Kasumi-1 (cell line): Measurements from ENCODE around the gene TAF4.
A peak's percentile ranks its signal among the peaks of the same experiment; 100 is the strongest.
"Not testable (repeated sequence)": the region's sequence is repeated elsewhere in the genome, so short reads cannot be mapped to it uniquely, and the experiment has no call there.

Experiments used
- DNase-seq, 2 experiments: peaks; one replicate each; lab custom pipeline; 2025; lab: John Stamatoyannopoulos, UW

TAF4 gene, protein sequence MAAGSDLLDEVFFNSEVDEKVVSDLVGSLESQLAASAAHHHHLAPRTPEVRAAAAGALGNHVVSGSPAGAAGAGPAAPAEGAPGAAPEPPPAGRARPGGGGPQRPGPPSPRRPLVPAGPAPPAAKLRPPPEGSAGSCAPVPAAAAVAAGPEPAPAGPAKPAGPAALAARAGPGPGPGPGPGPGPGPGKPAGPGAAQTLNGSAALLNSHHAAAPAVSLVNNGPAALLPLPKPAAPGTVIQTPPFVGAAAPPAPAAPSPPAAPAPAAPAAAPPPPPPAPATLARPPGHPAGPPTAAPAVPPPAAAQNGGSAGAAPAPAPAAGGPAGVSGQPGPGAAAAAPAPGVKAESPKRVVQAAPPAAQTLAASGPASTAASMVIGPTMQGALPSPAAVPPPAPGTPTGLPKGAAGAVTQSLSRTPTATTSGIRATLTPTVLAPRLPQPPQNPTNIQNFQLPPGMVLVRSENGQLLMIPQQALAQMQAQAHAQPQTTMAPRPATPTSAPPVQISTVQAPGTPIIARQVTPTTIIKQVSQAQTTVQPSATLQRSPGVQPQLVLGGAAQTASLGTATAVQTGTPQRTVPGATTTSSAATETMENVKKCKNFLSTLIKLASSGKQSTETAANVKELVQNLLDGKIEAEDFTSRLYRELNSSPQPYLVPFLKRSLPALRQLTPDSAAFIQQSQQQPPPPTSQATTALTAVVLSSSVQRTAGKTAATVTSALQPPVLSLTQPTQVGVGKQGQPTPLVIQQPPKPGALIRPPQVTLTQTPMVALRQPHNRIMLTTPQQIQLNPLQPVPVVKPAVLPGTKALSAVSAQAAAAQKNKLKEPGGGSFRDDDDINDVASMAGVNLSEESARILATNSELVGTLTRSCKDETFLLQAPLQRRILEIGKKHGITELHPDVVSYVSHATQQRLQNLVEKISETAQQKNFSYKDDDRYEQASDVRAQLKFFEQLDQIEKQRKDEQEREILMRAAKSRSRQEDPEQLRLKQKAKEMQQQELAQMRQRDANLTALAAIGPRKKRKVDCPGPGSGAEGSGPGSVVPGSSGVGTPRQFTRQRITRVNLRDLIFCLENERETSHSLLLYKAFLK

DNA sequence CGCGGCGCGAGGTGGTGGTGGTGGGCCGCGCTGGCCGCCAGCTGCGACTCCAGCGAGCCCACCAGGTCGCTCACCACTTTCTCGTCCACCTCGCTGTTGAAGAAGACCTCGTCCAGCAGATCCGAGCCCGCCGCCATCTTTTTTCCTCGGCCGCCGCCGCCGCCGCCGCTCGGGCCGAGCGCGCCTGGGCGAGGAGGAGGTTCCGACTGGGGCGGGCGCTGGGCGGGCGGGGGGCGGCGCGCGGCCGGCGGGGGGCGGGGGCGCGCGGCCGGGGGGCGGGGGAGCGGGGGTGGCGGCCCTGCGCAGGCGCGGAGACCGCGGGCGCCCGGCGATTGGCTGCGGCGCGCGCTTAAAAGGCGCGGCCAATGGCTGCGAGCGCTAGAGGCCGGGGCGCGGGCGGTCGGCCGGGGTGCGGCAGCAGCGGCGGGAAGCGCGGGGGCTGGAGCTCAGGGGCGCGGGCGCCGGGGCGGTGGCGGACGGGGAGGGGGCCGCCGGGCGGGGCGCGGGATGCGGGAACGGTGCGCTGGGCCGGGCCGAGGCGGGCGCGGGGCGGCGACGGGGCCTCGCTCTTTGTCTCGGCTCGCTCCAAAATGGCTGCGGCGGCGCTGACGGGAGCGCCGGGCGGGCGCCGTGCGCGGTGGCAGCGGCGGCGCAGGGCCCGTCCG lies at the start of gene TAF4:
TAF4 (minus strand) TSS at position 208 of the 665 bp plus-strand sequence; CDS start at position 137, 71 bp downstream.
- DNase-seq, result peak; percentile 51 to 55

GRCh38 chr20:62114894-62115293 lies 49.2 kb upstream of the TAF4 start:
- DNase-seq, result no peak

DNA sequence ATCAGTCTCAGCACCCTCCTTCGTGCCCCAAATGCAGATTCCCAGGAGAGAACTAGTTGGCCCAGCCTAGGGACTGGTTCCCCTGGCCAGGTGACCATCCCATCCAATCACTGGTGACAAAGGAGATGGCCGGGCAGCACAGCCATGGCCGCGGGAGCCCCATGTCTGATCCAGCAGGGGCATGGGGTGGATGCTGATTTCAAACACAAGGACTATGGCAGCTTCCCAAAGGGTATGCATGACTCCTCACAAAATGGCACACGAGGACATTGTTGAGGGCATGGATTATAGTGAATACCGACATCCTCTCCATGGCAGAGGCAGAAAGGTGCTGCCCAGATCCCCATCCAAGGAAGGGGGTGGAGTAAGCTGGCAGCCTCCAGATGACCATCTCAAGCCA lies 46.7 kb upstream of the TAF4 start:
- no peak for DNase-seq

DNA sequence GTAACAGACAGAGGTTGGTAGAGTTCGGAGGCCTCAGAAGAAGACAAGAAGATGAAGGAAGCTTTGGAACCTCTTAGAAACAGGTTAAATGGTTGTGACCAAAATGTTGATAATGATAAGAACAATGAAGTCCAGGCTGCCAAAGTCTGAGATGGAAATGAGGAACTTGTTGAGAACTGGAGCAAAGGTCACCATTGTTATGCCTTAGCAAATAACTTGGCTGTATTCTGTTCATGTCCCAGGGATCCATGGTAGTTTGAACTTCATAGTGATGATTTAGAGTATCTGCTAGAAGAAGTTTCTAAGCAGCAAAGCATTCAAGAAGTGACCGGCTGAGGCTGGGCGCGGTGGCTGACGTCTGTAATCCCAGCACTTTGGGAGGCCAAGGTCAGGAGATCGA lies 45.5 kb upstream of the TAF4 start:
- DNase-seq, result peak in 1 of 2 experiments; percentile 32

DNA sequence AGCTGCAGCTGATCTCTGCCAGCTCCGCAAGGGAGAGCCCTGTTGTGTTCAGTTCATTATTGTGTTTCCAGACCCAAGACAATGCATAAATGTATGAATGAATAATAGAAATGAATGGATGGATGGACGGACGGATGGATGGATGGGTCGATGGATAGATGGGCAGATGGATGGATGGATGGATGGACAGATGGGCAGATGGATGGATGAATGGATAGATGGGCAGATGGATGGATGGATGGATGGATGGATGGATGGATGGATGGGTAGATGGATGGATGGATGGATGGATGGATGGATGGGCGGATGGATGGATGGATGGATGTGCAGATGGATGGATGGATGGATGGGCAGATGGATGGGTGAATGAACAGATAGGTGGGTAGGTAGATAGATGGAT lies 39.9 kb upstream of the TAF4 start:
- DNase-seq, result no peak

GRCh38 chr20:62104791-62105345 lies 39.2 kb upstream of the TAF4 start:
- no peak for DNase-seq

GRCh38 chr20:62104234-62104789 lies 38.6 kb upstream of the TAF4 start:
- no peak for DNase-seq

DNA sequence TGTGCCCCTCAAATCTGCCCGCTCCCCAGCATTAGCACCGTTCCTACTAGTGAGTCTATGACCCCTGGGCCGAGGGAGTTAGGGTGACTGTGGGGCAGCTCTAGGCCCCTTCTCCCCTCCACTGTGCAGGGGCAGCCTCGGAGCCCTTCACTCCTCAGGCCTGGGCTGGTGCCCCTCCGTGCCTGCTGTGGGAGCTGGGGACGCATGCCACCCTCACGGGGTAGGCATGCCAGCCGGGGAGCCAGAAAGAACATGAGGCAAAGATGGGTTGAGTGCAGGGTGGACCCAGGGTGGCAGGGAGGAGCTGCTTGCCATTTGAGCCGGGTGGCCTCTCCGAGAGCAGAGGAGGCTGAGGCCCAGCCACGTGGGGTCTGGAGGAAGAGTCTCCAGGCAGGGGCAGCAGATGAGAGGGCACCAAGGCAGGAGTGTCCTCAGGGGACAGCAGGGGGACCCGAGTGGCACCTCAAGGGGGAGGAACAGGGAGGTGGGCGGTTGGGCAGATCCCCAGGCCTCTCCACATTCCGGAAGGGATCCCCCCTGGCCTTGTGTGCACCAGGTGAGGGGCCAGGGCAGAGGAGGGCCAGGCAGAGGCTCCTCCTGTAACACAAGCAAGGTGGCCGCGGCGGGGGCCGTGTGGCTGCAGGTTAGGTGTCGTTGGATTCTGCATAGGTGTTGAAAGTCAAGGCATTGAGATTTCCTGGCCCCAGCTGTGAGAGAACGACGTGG lies 38.0 kb upstream of the TAF4 start:
- DNase-seq, result no peak

DNA sequence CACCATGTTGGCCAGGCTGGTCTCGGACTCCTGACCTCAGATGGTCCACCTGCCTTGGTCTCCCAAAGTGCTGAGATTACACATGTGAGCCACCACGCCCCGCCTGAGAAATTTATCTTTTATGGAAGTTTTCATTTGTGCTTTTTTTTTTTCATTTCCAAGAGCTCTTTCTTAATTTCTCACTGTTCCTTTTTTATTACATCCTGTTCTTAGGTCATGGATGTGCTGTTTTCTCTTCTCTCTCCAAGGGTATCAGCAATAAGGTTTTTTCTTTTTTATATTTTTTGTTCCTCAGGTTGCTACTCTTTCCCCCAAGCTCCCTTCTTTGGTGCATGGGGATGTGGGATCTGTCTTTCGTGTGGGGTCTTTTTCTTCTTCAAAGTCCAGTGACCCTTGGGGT lies 35.4 kb upstream of the TAF4 start:
- DNase-seq, result no peak

DNA sequence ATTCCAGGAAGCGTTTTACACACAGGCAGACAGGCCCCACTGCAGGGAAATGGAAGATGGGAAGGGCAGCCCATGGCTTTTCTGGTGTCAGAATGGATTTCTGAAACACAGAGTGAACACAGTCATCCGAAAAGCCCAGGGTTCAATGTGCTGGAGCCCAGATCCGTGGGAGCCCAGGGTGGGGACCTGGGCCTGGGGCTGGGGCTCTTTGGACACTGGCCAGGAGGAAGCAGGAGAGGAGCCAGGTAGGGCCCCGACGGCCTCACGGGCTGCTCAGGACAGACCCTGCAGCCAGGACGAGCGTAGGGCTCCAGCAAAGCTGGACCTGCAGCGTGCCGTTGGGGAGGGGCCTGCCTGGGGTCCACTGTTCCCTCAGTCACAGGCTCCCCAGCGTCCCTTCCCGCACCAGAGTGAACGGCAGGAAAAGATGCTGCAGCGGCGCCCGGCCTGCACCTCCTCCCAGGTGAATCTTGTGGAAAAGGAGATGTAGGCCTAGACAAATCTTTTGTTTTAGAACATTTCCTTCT lies 32.3 kb upstream of the TAF4 start:
- DNase-seq, result no peak

- no peak for DNase-seq
Observed at GRCh38 chr20:62096421-62097380, 31.0 kb upstream of the TAF4 start.

DNA sequence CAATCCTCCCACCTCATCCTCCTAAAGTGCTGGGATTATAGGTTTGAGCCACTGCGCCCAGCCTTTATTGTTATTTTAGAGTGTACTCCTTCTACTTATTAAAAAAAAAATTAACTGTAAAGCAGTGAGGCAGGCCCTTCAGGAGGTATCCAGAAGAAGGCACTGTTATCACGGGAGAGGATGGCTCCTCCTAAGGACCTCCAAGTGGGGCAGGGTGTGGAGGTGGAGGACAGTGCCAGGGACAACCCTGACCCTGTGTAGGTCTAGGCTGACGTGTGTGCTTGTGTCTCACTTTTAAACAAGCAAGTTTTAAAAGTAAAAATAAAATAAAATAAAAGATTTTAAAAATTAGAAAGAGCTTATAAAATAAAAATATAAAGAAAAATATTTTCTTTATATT lies 23.7 kb upstream of the TAF4 start:
- DNase-seq, result no peak

DNA sequence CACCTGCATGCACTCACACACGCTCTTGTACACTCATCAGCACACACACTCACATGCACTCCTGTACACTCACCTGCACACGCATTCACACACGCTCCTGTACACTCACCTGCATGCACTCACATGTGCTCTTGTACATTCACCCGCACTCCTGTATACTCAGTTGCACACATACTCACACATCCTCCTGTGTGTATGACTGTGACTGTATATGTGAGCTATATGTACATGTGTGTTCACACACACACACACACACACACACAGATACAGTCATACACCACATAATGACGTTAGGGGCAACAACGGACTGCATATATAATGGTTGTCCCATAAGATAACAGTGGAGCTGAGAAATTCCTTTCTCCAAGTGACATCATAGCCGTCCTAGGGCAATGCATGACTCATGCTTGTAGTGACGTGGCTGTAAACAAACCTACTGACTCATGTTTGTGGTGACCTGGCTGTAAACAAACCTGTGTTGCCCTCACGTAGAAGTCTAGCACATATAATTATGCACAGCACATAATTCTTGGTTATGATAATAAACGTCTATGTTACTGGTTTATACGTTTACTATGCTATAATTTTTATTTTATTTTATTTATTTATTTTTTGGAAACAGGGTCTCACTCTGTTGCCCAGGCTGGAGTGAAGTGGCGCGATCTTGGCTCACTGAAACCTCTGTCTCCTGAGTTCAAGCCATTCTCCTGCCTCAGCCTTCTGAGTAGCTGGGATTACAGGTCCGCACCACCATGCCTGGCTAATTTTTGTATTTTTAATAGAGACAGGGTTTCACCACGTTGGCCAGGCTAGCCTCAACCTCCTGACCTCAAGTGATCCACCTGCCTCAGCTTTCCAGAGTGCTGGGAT lies 22.8 kb upstream of the TAF4 start:
- no peak for DNase-seq

DNA sequence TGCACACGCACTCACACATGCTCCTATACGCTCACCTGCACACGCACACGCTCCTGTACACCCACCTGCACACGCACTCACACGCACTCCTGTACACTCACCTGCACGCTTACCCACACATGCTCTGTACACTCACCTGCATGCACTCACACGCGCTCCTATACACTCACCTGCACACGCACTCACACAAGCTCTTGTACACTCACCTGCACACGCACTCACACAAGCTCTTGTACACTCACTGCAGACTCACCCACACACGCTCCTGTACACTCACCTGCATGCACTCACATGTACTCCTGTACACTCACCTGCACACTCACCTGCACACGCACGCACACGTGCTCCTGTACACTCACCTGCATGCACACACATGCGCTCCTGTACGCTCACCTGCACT lies 22.0 kb upstream of the TAF4 start:
- no peak for DNase-seq

GRCh38 chr20:62087227-62087626 lies 21.5 kb upstream of the TAF4 start:
- no peak for DNase-seq

DNA sequence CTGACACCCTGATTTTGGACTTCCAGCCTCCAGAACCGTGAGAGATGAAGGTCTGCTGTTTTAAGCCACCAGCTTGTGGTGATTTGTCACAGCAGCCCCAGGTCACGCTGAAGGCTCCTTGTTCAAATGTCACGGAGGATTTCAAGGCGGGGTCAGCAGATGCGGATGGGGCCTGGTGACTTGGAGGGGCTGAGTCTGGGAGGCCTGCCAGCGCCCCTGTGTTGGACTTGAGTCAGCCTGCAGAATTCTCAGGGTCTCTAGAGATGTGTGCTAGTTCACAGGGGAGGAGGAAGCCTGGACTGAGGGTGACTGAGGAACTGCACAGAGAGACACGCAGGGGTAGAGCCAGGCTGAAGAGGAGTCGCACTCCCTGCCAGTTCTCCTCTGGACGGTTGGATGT lies 19.5 kb upstream of the TAF4 start:
- DNase-seq, result no peak

DNA sequence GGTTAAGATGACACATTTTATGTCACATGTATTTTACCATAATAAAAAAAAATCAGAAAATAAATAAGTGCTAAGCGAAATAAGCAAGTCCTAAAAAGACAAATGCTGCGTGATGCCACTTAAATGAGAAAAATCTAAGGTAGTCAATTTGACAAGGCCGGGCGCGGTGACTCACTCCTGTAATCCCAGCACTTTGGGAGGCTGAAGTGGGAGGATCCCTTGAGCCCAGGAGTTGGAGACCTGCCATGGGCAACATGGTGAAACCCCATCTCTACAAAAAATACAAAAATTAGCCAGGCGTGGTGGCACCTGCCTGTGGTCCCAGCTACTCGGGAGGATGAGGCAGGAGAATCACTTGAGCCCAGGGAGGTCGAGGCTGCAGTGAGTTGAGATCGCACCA lies 18.5 kb upstream of the TAF4 start:
- not testable (repeated sequence) for DNase-seq

DNA sequence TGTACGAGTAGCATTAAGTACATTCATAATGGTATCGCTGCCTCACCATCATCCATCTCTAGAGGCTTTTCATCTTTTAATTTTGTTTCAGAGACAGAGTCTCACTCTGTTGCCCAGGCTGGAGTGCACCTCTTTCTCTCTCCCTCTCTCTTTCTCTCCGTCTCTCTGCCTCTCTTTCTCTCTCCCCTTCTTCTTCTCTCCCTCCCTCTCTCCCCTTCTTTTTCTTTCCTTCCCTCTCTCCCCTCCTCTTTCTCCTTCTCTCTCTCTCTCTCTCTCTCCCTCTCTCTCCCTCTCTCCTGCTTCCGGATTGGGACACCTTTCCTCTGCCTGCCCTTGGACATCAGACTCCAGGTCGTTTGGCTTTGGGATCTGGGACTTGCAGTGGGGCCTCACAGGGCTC lies 17.6 kb upstream of the TAF4 start:
- no peak for DNase-seq
